Naive thymus-derived CD4-positive, alpha-beta T cell (primary cell): ENCODE measurements around the gene AGPAT4. TPM values are rescaled to one million over a fixed set of nuclear protein-coding genes. Genes with fewer than 3 reads are reported as not detected.
A peak's percentile ranks its signal among the peaks of the same experiment; 100 is the strongest.

ENCODE experiments used
- ATAC-seq: fragments of 150-1000 bp; cut with Tn5 transposase; 2 replicates; pipeline ENCODE4 v1.10.0; 2021; ENCODE audit warnings: mild to moderate bottlenecking, moderate library complexity
- CTCF ChIA-PET: fragments of 350-600 bp; sonication (Branson Sonifier 250); formaldehyde crosslinking; loops from one replicate; lab custom pipeline; 2021; ENCODE audit warnings: antibody characterized with exemption; lab: Charles Lee
- POLR2A ChIA-PET: fragments of 350-600 bp; sonication (Branson Sonifier 250); formaldehyde crosslinking; loops from one replicate; lab custom pipeline; 2021; ENCODE audit warnings: antibody characterized with exemption, inconsistent platforms; lab: Charles Lee
- DNase-seq, 9 donors: peaks; one replicate each; pipeline versions ENCODE4 v3.0.0 to v3.0.0-alpha.2; 2020 to 2022; ENCODE audit warnings: mixed read lengths in 1 of 9
- H3K27ac ChIP-seq: one replicate; pipeline ENCODE4 v1.7.0; 2013; ENCODE audit warnings: mild to moderate bottlenecking, low read depth, low read length, moderate library complexity
- H3K27me3 ChIP-seq, 2 donors: one replicate each; pipeline ENCODE4 v1.7.0; 2013; ENCODE audit warnings: low read length in 2 of 2, mild to moderate bottlenecking in 2 of 2, moderate library complexity in 2 of 2; ENCODE audit not compliant: control insufficient read depth in 2 of 2, insufficient read depth in 2 of 2
- H3K36me3 ChIP-seq, 3 experiments: 1 replicate in 2 of 3; 2 replicates in 1 of 3; pipeline ENCODE4 v1.7.0; 2013; ENCODE audit warnings: low read length in 3 of 3, mild to moderate bottlenecking in 3 of 3, moderate library complexity in 1 of 3; ENCODE audit not compliant: insufficient read depth in 3 of 3, control insufficient read depth in 2 of 3
- H3K4me1 ChIP-seq, 2 donors: one replicate each; pipeline ENCODE4 v1.7.0; 2013; ENCODE audit warnings: low read length in 2 of 2, mild to moderate bottlenecking in 2 of 2, moderate library complexity in 1 of 2; ENCODE audit not compliant: control insufficient read depth in 2 of 2, insufficient read depth in 2 of 2
- H3K4me3 ChIP-seq: 2 replicates; pipeline ENCODE4 v1.7.0; 2013; ENCODE audit warnings: mild to moderate bottlenecking, low read length
- H3K9me3 ChIP-seq, 3 experiments: 1 replicate in 2 of 3; 2 replicates in 1 of 3; pipeline ENCODE4 v1.7.0; 2013; ENCODE audit warnings: low read length in 3 of 3; ENCODE audit not compliant: control insufficient read depth in 2 of 3
- H3K27ac Mint-ChIP-seq, 9 donors: one replicate each; pipeline ENCODE4 v1.8.0; 2020 to 2022; ENCODE audit warnings: mixed read lengths in 9 of 9, mild to moderate bottlenecking in 8 of 9, moderate library complexity in 5 of 9, inconsistent platforms in 2 of 9
- H3K27me3 Mint-ChIP-seq, 5 donors: one replicate each; pipeline ENCODE4 v1.8.0; 2021 to 2022; ENCODE audit warnings: mixed read lengths in 5 of 5, mild to moderate bottlenecking in 1 of 5
- H3K36me3 Mint-ChIP-seq, 5 donors: one replicate each; pipeline ENCODE4 v1.8.0; 2020 to 2022; ENCODE audit warnings: mixed read lengths in 5 of 5, mild to moderate bottlenecking in 3 of 5, inconsistent platforms in 1 of 5
- H3K4me1 Mint-ChIP-seq, 7 donors: one replicate each; pipeline ENCODE4 v1.8.0; 2020 to 2022; ENCODE audit warnings: mixed read lengths in 7 of 7, mild to moderate bottlenecking in 3 of 7, inconsistent platforms in 1 of 7
- H3K4me3 Mint-ChIP-seq, 10 donors: one replicate each; pipeline ENCODE4 v1.8.0; 2020 to 2022; ENCODE audit warnings: mild to moderate bottlenecking in 10 of 10, mixed read lengths in 10 of 10, moderate library complexity in 6 of 10, inconsistent platforms in 2 of 10
- H3K9me3 Mint-ChIP-seq, 11 donors: one replicate each; pipeline ENCODE4 v1.8.0; 2020 to 2022; ENCODE audit warnings: mixed read lengths in 11 of 11, mild to moderate bottlenecking in 4 of 11, inconsistent platforms in 1 of 11, moderate library complexity in 1 of 11
- intact Hi-C, 2 donors: fragments of 100-400 bp; cut with micrococcal nuclease; formaldehyde crosslinking; loops; one replicate each; pipeline ENCODE4 v1.15.1; 2023
- polyA plus RNA-seq, 2 donors: library from polyadenylated mRNA; unstranded; fragments of 300-500 nt; fragmentation: Illumina TruSeq; gene quantifications; one replicate each; pipeline ENCODE4 v1.2.3, GENCODE V29; 2021
- total RNA-seq, 6 experiments: library from RNA in 5 of 6; stranded (reverse) in 5 of 6; gene quantifications; 1 replicate in 5 of 6; 2 replicates in 1 of 6; pipeline ENCODE4 v1.2.3 and lab custom pipeline; 2021 to 2026

The AGPAT4 gene
- total and polyA plus RNA-seq, 7 experiments from 2014 or later, result 1.1 to 16.2 (median 2.4) TPM

- POLR2A ChIA-PET, result no interaction called here
- peaks cover 0 to 13% (median 0%) of the 10 kb centered on the region in 7 donors for H3K4me1 Mint-ChIP-seq
- Histone ChIP-seq H3K36me3 (no peaks in the 10 kb centered on the region), H3K4me3 (no peak overlapping the region), H3K9me3 (no peaks in the 10 kb centered on the region), H3K27ac (no peak overlapping the region), H3K4me1 (no peaks in the 10 kb centered on the region), H3K27me3 (no peaks in the 10 kb centered on the region)
- DNase-seq (no peak), ATAC-seq (no peak)
- H3K27ac Mint-ChIP-seq, result no peak overlapping the region
- no peaks in the 10 kb centered on the region for H3K27me3 Mint-ChIP-seq
- no peaks in the 10 kb centered on the region for H3K9me3 Mint-ChIP-seq
- peaks cover 0 to 15% (median 10%) of the 10 kb centered on the region in 5 donors for H3K36me3 Mint-ChIP-seq
- H3K4me3 Mint-ChIP-seq, result no peak overlapping the region
- intact Hi-C loops, result no loop called here
- CTCF ChIA-PET, result no interaction called here
Measured at GRCh38 chr6:161264181-161264580, 9.7 kb downstream of the AGPAT4 start.

GRCh38 chr6:161261816-161262215 is 12.0 kb downstream of the AGPAT4 start:
- CTCF ChIA-PET, result no interaction called here
- H3K27ac ChIP-seq, result no peak overlapping the region
- H3K9me3 Mint-ChIP-seq, result no peaks in the 10 kb centered on the region
- peaks cover 0 to 6% (median 0%) of the 10 kb centered on the region in 7 donors for H3K4me1 Mint-ChIP-seq
- peaks cover 0 to 10% (median 8%) of the 10 kb centered on the region in 5 donors for H3K36me3 Mint-ChIP-seq
- H3K4me1 ChIP-seq, result no peaks in the 10 kb centered on the region
- POLR2A ChIA-PET, result interaction anchor here (0.6 kb wide), 1 partner anchor 93 kb away, joined by 9 read pairs; no protein-coding TSS in a partner anchor
- no peak overlapping the region for H3K4me3 Mint-ChIP-seq
- H3K36me3 ChIP-seq, result no peaks in the 10 kb centered on the region
- intact Hi-C loops, result no loop called here
- DNase-seq (no peak), ATAC-seq (no peak)
- H3K27me3 Mint-ChIP-seq, result no peaks in the 10 kb centered on the region
- no peak overlapping the region for H3K27ac Mint-ChIP-seq
- no peak overlapping the region for H3K4me3 ChIP-seq
- no peaks in the 10 kb centered on the region for H3K27me3 ChIP-seq
- no peaks in the 10 kb centered on the region for H3K9me3 ChIP-seq

GRCh38 chr6:161261325-161261724 is 12.5 kb downstream of the AGPAT4 start:
- Mint-ChIP-seq H3K4me3 (no peak overlapping the region), H3K27ac (no peak overlapping the region)

DNA sequence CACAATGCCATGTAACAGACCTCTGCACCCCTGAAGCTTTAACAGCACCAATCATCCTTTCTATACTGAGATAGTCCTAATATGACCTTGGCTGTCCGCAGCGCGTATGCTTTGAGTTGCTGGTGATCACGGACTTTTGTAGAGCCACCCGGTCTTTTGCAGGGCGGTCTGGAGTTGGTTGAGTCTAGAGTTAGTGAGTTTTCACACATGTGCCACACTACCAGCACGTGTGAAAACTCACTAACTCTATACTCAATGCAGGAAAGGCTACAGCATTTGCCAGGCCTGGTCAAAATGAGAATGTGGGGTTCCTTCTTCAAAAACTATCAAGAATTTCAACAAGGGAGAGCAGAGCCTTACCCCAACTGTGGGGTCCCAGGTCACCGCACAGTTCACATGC is 14.6 kb downstream of the AGPAT4 start:
- CTCF ChIA-PET, result no interaction called here
- ATAC-seq, result no peak
- Histone ChIP-seq H3K9me3 (no peaks in the 10 kb centered on the region), H3K27ac (no peak overlapping the region), H3K36me3 (no peaks in the 10 kb centered on the region), H3K27me3 (no peaks in the 10 kb centered on the region), H3K4me3 (no peak overlapping the region), H3K4me1 (no peaks in the 10 kb centered on the region)
- Mint-ChIP-seq H3K4me1 (peaks cover 0 to 11% (median 0%) of the 10 kb centered on the region in 7 donors), H3K36me3 (peaks cover 0 to 12% (median 8%) of the 10 kb centered on the region in 5 donors), H3K27me3 (no peaks in the 10 kb centered on the region), H3K9me3 (no peaks in the 10 kb centered on the region), H3K4me3 (no peak overlapping the region), H3K27ac (peak overlapping the region in 1 of 9 donors; percentile 10)
- intact Hi-C loops, result no loop called here
- POLR2A ChIA-PET, result no interaction called here
- DNase-seq, result no peak

More at GRCh38 chr6:161261325-161261724, 12.5 kb downstream of the AGPAT4 start:
- intact Hi-C loops, result no loop called here
- DNase-seq (no peak), ATAC-seq (no peak)
- ChIA-PET CTCF (no interaction called here), POLR2A (no interaction called here)
- H3K9me3 ChIP-seq, result no peaks in the 10 kb centered on the region
- no peak overlapping the region for H3K27ac ChIP-seq
- Mint-ChIP-seq H3K4me1 (peaks cover 0 to 6% (median 0%) of the 10 kb centered on the region in 7 donors), H3K9me3 (no peaks in the 10 kb centered on the region), H3K27me3 (no peaks in the 10 kb centered on the region), H3K36me3 (peaks cover 0 to 10% (median 8%) of the 10 kb centered on the region in 5 donors)
- no peaks in the 10 kb centered on the region for H3K27me3 ChIP-seq
- H3K36me3 ChIP-seq, result no peaks in the 10 kb centered on the region
- no peaks in the 10 kb centered on the region for H3K4me1 ChIP-seq
- no peak overlapping the region for H3K4me3 ChIP-seq

DNA sequence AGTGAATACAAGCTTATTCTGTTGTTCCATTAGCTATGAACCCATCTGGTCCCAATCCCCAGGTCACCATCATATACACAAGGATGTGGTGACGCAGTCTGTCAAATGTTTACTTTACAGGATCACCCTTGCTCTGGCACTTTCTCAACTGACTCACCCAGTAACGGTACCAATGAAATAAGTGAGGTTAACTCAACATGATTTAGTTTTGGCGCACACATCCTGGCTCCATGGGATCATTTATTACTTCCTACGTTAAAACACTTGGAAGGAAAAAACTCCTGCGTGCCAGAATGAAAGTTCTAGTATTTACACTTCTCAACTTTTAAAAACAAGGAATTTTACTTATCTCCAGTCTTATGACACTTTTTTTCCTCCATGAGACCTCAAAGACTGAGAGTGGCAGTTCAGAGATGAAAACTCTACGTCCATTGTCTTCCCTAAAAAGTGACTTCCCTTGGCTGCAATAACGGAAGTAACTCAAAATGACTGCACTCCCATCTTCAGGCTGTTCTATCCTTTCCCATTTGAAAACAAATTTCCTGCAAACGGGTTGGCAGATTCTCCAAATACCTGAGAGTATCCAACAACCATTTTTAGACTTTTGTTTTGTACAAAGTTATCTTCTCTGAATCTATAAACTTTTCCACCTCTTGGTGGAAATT is 15.9 kb downstream of the AGPAT4 start:
- no peaks in the 10 kb centered on the region for H3K27me3 ChIP-seq
- DNase-seq, result no peak
- no peaks in the 10 kb centered on the region for H3K9me3 ChIP-seq
- Mint-ChIP-seq H3K4me3 (no peak overlapping the region), H3K9me3 (no peaks in the 10 kb centered on the region), H3K4me1 (peaks cover 0 to 8% (median 0%) of the 10 kb centered on the region in 7 donors), H3K36me3 (peaks cover 0 to 12% (median 6%) of the 10 kb centered on the region in 5 donors), H3K27ac (no peak overlapping the region), H3K27me3 (no peaks in the 10 kb centered on the region)
- ATAC-seq, result no peak
- H3K4me3 ChIP-seq, result no peak overlapping the region
- intact Hi-C loops, result no loop called here
- H3K36me3 ChIP-seq, result no peaks in the 10 kb centered on the region
- no peaks in the 10 kb centered on the region for H3K4me1 ChIP-seq
- ChIA-PET POLR2A (interaction anchor here (0.5 kb wide), 1 partner anchor 9 kb away, joined by 3 read pairs; no protein-coding TSS in a partner anchor), CTCF (no interaction called here)
- no peak overlapping the region for H3K27ac ChIP-seq

DNA sequence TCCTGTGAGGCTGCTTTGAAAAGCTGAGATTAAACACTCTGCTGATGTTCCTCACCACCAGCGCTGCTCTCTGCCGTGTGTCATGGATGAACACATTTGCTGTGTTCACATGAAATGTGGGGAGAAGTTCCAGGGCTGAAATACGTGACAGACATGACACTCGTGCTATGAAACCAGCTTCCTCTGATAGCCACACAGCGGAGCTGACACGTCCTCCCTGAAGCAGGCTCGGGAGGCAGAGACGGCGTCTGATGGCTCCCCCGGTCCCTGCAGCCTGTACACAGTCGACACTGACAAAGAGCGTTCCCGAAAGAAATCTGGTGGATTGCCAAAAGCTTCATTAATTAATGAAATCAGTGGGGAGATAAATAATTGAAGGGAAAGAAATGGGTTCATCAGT is 17.5 kb downstream of the AGPAT4 start:
- Mint-ChIP-seq H3K4me1 (peaks cover 0 to 8% (median 0%) of the 10 kb centered on the region in 7 donors), H3K9me3 (no peaks in the 10 kb centered on the region), H3K4me3 (no peak overlapping the region), H3K27ac (no peak overlapping the region), H3K27me3 (no peaks in the 10 kb centered on the region), H3K36me3 (peaks cover 0 to 12% (median 6%) of the 10 kb centered on the region in 5 donors)
- POLR2A ChIA-PET, result no interaction called here
- Histone ChIP-seq H3K36me3 (no peaks in the 10 kb centered on the region), H3K4me3 (no peak overlapping the region), H3K27ac (no peak overlapping the region), H3K9me3 (no peaks in the 10 kb centered on the region), H3K27me3 (no peaks in the 10 kb centered on the region), H3K4me1 (no peaks in the 10 kb centered on the region)
- peak; percentile 22 for ATAC-seq
- no peak for DNase-seq
- CTCF ChIA-PET, result no interaction called here
- intact Hi-C loops, result no loop called here

DNA sequence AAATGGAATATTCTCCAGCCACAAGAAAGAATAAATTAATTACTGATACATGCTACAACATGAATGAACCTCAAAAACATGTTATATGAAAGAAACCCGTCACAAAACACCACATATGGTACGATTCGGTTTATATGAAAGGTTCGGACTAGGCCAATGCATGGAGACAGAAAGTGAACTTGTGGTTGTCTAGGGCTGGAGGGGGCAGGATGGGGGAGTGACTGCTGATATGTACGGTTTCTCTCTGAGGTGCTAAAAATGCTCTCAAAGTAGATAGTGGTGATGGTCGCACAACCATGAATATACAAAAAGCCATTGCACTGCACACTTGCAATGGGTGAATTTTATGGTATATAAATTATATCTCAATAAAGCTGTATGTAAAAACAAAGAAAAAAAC is 18.3 kb downstream of the AGPAT4 start:
- H3K27ac Mint-ChIP-seq, result peak overlapping the region in 1 of 9 donors; percentile 34
- POLR2A ChIA-PET, result no interaction called here
- no peak for ATAC-seq

More for the DNA sequence above, 18.3 kb downstream of the AGPAT4 start:
- Histone ChIP-seq H3K4me1 (no peaks in the 10 kb centered on the region), H3K27ac (no peak overlapping the region), H3K9me3 (no peaks in the 10 kb centered on the region), H3K36me3 (no peaks in the 10 kb centered on the region), H3K4me3 (no peak overlapping the region), H3K27me3 (no peaks in the 10 kb centered on the region)
- Mint-ChIP-seq H3K4me1 (peaks cover 0 to 8% (median 0%) of the 10 kb centered on the region in 7 donors), H3K4me3 (no peak overlapping the region), H3K9me3 (no peaks in the 10 kb centered on the region), H3K27me3 (no peaks in the 10 kb centered on the region), H3K36me3 (peaks cover 0 to 9% (median 0%) of the 10 kb centered on the region in 5 donors)
- intact Hi-C loops, result no loop called here
- CTCF ChIA-PET, result no interaction called here
- no peak for DNase-seq
